CD4-positive, alpha-beta memory T cell (primary cell): ENCODE data around the gene SERPINB1. TPM values are rescaled to one million over a fixed set of nuclear protein-coding genes. Genes with fewer than 3 reads are reported as not detected.
A peak's percentile ranks its signal among the peaks of the same experiment; 100 is the strongest.

Experiments
- CTCF ChIA-PET: fragments of 350-600 bp; sonication (Branson Sonifier 250); formaldehyde crosslinking; loops from one replicate; lab custom pipeline; 2021; ENCODE audit warnings: inconsistent platforms; ENCODE audit not compliant: partially characterized antibody; lab: Charles Lee
- POLR2A ChIA-PET: fragments of 350-600 bp; sonication (Branson Sonifier 250); formaldehyde crosslinking; loops from one replicate; lab custom pipeline; 2021; ENCODE audit not compliant: partially characterized antibody; lab: Charles Lee
- DNase-seq, 5 donors: peaks; one replicate each; pipeline versions ENCODE4 v3.0.0 to v3.0.0-alpha.2; 2020 to 2022; ENCODE audit warnings: mixed read lengths in 1 of 5
- H3K27ac ChIP-seq: one replicate; pipeline ENCODE4 v1.7.0; 2013; ENCODE audit warnings: low read depth, low read length
- H3K27me3 ChIP-seq: 2 replicates; pipeline ENCODE4 v1.7.0; 2013; ENCODE audit warnings: mild to moderate bottlenecking, low read length, moderate library complexity; ENCODE audit not compliant: insufficient read depth
- H3K36me3 ChIP-seq: 2 replicates; pipeline ENCODE4 v1.7.0; 2013; ENCODE audit warnings: mild to moderate bottlenecking, low read length, moderate library complexity; ENCODE audit not compliant: insufficient read depth
- H3K4me1 ChIP-seq: 2 replicates; pipeline ENCODE4 v1.7.0; 2013; ENCODE audit warnings: mild to moderate bottlenecking, low read length, moderate library complexity; ENCODE audit not compliant: insufficient read depth
- H3K4me3 ChIP-seq, 2 donors: one replicate each; pipeline ENCODE4 v1.7.0; 2013; ENCODE audit warnings: low read length in 2 of 2, mild to moderate bottlenecking in 1 of 2
- H3K9me3 ChIP-seq, 2 donors: one replicate each; pipeline ENCODE4 v1.7.0; 2013; ENCODE audit warnings: low read length in 2 of 2, control low read depth in 1 of 2; ENCODE audit not compliant: control insufficient read depth in 1 of 2
- H3K27ac Mint-ChIP-seq, 7 donors: one replicate each; pipeline ENCODE4 v1.8.0; 2020 to 2021; ENCODE audit warnings: mixed read lengths in 7 of 7, mild to moderate bottlenecking in 6 of 7, inconsistent platforms in 3 of 7, moderate library complexity in 3 of 7
- H3K27me3 Mint-ChIP-seq, 2 donors: one replicate each; pipeline ENCODE4 v1.8.0; 2020 to 2021; ENCODE audit warnings: mixed read lengths in 2 of 2
- H3K36me3 Mint-ChIP-seq, 2 donors: one replicate each; pipeline ENCODE4 v1.8.0; 2020 to 2021; ENCODE audit warnings: mixed read lengths in 2 of 2, inconsistent platforms in 1 of 2, mild to moderate bottlenecking in 1 of 2
- H3K4me1 Mint-ChIP-seq, 4 donors: one replicate each; pipeline ENCODE4 v1.8.0; 2020 to 2021; ENCODE audit warnings: mixed read lengths in 4 of 4, mild to moderate bottlenecking in 1 of 4
- H3K4me3 Mint-ChIP-seq, 8 donors: one replicate each; pipeline ENCODE4 v1.8.0; 2020 to 2021; ENCODE audit warnings: mixed read lengths in 8 of 8, mild to moderate bottlenecking in 7 of 8, moderate library complexity in 6 of 8, inconsistent platforms in 3 of 8
- H3K9me3 Mint-ChIP-seq, 8 donors: one replicate each; pipeline ENCODE4 v1.8.0; 2020 to 2021; ENCODE audit warnings: mixed read lengths in 8 of 8, mild to moderate bottlenecking in 5 of 8, inconsistent platforms in 3 of 8, moderate library complexity in 1 of 8
- intact Hi-C: fragments of 100-400 bp; cut with micrococcal nuclease; formaldehyde crosslinking; loops from one replicate; pipeline ENCODE4 v1.15.1; 2023
- polyA plus RNA-seq, 2 donors: library from polyadenylated mRNA; unstranded; fragments of 300-500 nt; fragmentation: Illumina TruSeq; gene quantifications; one replicate each; pipeline ENCODE4 v1.2.3, GENCODE V29; 2021
- total RNA-seq, 2 experiments: library from RNA; stranded (reverse); gene quantifications; one replicate each; pipeline ENCODE4 v1.2.3, GENCODE V29; 2021

SERPINB1 gene
- 10 to 100 TPM; 56.7 to 58.0 TPM for total RNA-seq
- polyA plus RNA-seq: 100 to 1,000 TPM; 126 to 159 TPM

- peak within 1 kb of the TSS; percentile 89 to 96 (median 93) for H3K4me3 Mint-ChIP-seq
- H3K4me1 Mint-ChIP-seq: peaks cover 39 to 63% (median 51%) of the 10 kb centered on the region in 4 donors
- CTCF ChIA-PET: interaction anchor here (0.8 to 11.3 kb wide), 24 partner anchors 9 to 156 kb away, joined by 3 to 223 read pairs (median 5); partner anchors contain the start of genes MYLK4, SERPINB9 and WRNIP1
- Histone ChIP-seq H3K4me3 (peak within 1 kb of the TSS; percentile 49 to 58), H3K9me3 (no peaks in the 10 kb centered on the region), H3K27ac (peak within 1 kb of the TSS; percentile 73), H3K27me3 (no peaks in the 10 kb centered on the region), H3K4me1 (peaks cover 46% of the 10 kb centered on the region), H3K36me3 (peaks cover 16% of the 10 kb centered on the region)
- H3K36me3 Mint-ChIP-seq: peaks cover 16 to 35% of the 10 kb centered on the region in 2 donors
- no peaks in the 10 kb centered on the region for H3K27me3 Mint-ChIP-seq
- intact Hi-C loops: loop anchor here (1.0 kb wide), 1 partner anchor 76 kb away; the partner anchor contains the start of gene WRNIP1
- peak within 1 kb of the TSS; percentile 93 to 98 (median 95) for H3K27ac Mint-ChIP-seq
- peak; percentile 64 to 73 (median 68) for DNase-seq
- no peaks in the 10 kb centered on the region for H3K9me3 Mint-ChIP-seq
- POLR2A ChIA-PET: interaction anchor here (0.5 to 4.9 kb wide), 32 partner anchors 9 to 1177 kb away, joined by 3 to 75 read pairs (median 6); partner anchors contain the start of genes NQO2, RIPK1, SERPINB6 and SERPINB9
These were observed at the start of gene SERPINB1 for GRCh38 chr6:2841264-2842138. TSS of gene SERPINB1 (minus strand) at chr6:2841863. CDS start at chr6:2840586, 1,277 bp downstream.

GRCh38 chr6:2890976-2891767 is 49.5 kb upstream of the SERPINB1 start:
- Histone ChIP-seq H3K4me1 (peaks cover 56% of the 10 kb centered on the region), H3K9me3 (no peaks in the 10 kb centered on the region), H3K27me3 (no peaks in the 10 kb centered on the region), H3K27ac (peak overlapping the region; percentile 49), H3K4me3 (peak overlapping the region in 1 of 2 donors; percentile 28), H3K36me3 (peaks cover 54% of the 10 kb centered on the region)
- Mint-ChIP-seq H3K36me3 (peaks cover 75 to 78% of the 10 kb centered on the region in 2 donors), H3K4me1 (peaks cover 42 to 76% (median 61%) of the 10 kb centered on the region in 4 donors), H3K27ac (peak overlapping the region; percentile 91 to 96 (median 95)), H3K27me3 (no peaks in the 10 kb centered on the region), H3K4me3 (peak overlapping the region; percentile 77 to 88 (median 81)), H3K9me3 (peaks cover 0 to 2% (median 0%) of the 10 kb centered on the region in 8 donors)
- ChIA-PET CTCF (interaction anchor here (0.7 to 11.0 kb wide), 15 partner anchors 10 to 372 kb away, joined by 3 to 135 read pairs (median 6); no protein-coding TSS in a partner anchor), POLR2A (interaction anchor here (0.5 to 4.6 kb wide), 11 partner anchors 9 to 149 kb away, joined by 3 to 31 read pairs (median 9); partner anchors contain the start of genes SERPINB1 and SERPINB9)
- intact Hi-C loops: loop anchor here (1.0 kb wide), 3 partner anchors 8 to 45 kb away; no protein-coding TSS in a partner anchor
- no peak for DNase-seq

GRCh38 chr6:2885967-2886735 is 44.5 kb upstream of the SERPINB1 start:
- Mint-ChIP-seq H3K27me3 (no peaks in the 10 kb centered on the region), H3K27ac (peak overlapping the region; percentile 73 to 89 (median 83)), H3K4me1 (peaks cover 45 to 78% (median 63%) of the 10 kb centered on the region in 4 donors), H3K4me3 (peak overlapping the region in 1 of 8 donors; percentile 40), H3K9me3 (peaks cover 0 to 2% (median 0%) of the 10 kb centered on the region in 8 donors), H3K36me3 (peaks cover 49 to 51% of the 10 kb centered on the region in 2 donors)
- POLR2A ChIA-PET: interaction anchor here (0.6 to 1.0 kb wide), 3 partner anchors 8 to 40 kb away, joined by 3 read pairs; partner anchors contain the start of gene SERPINB9
- H3K4me3 ChIP-seq: no peak overlapping the region
- H3K9me3 ChIP-seq: no peaks in the 10 kb centered on the region
- no peak overlapping the region for H3K27ac ChIP-seq
- peaks cover 15% of the 10 kb centered on the region for H3K36me3 ChIP-seq
- H3K27me3 ChIP-seq: no peaks in the 10 kb centered on the region
- peaks cover 35% of the 10 kb centered on the region for H3K4me1 ChIP-seq
- CTCF ChIA-PET: no interaction called here
- intact Hi-C loops: no loop called here
- peak in 1 of 5 donors; percentile 20 for DNase-seq

- H3K4me1 ChIP-seq: peaks cover 34% of the 10 kb centered on the region
- Mint-ChIP-seq H3K4me3 (no peak overlapping the region), H3K27ac (peak overlapping the region in 5 of 7 donors; percentile 9 to 73 (median 26)), H3K9me3 (peaks cover 0 to 2% (median 0%) of the 10 kb centered on the region in 8 donors), H3K36me3 (peaks cover 36 to 38% of the 10 kb centered on the region in 2 donors), H3K4me1 (peaks cover 50 to 78% (median 63%) of the 10 kb centered on the region in 4 donors), H3K27me3 (no peaks in the 10 kb centered on the region)
- POLR2A ChIA-PET: interaction anchor here (1.0 to 1.2 kb wide), 3 partner anchors 8 to 27 kb away, joined by 3 read pairs; no protein-coding TSS in a partner anchor
- no peak for DNase-seq
- CTCF ChIA-PET: interaction anchor here (2.2 kb wide), 1 partner anchor 38 kb away, joined by 10 read pairs; no protein-coding TSS in a partner anchor
- H3K27ac ChIP-seq: no peak overlapping the region
- no peaks in the 10 kb centered on the region for H3K27me3 ChIP-seq
- intact Hi-C loops: no loop called here
- H3K4me3 ChIP-seq: no peak overlapping the region
- H3K9me3 ChIP-seq: no peaks in the 10 kb centered on the region
- peaks cover 2% of the 10 kb centered on the region for H3K36me3 ChIP-seq
These were observed 43.1 kb upstream of the SERPINB1 start for GRCh38 chr6:2884804-2885203.

- no peak overlapping the region for H3K4me3 ChIP-seq
- H3K9me3 Mint-ChIP-seq: peaks cover 0 to 2% (median 0%) of the 10 kb centered on the region in 8 donors
- POLR2A ChIA-PET: interaction anchor here (0.6 to 1.2 kb wide), 2 partner anchors 10 to 21 kb away, joined by 3 read pairs; no protein-coding TSS in a partner anchor
- H3K27me3 Mint-ChIP-seq: no peaks in the 10 kb centered on the region
- H3K27ac ChIP-seq: no peak overlapping the region
- H3K36me3 ChIP-seq: no peaks in the 10 kb centered on the region
- no peaks in the 10 kb centered on the region for H3K9me3 ChIP-seq
- H3K4me3 Mint-ChIP-seq: peak overlapping the region in 1 of 8 donors; percentile 12
- no peaks in the 10 kb centered on the region for H3K27me3 ChIP-seq
- intact Hi-C loops: no loop called here
- H3K36me3 Mint-ChIP-seq: peaks cover 28 to 29% of the 10 kb centered on the region in 2 donors
- peaks cover 56 to 82% (median 69%) of the 10 kb centered on the region in 4 donors for H3K4me1 Mint-ChIP-seq
- H3K4me1 ChIP-seq: peaks cover 44% of the 10 kb centered on the region
- CTCF ChIA-PET: interaction anchor here (1.1 to 2.2 kb wide), 2 partner anchors 37 to 48 kb away, joined by 3 to 10 read pairs; no protein-coding TSS in a partner anchor
- H3K27ac Mint-ChIP-seq: peak overlapping the region in 6 of 7 donors; percentile 4 to 87 (median 72)
- no peak for DNase-seq
These were observed 42.0 kb upstream of the SERPINB1 start for GRCh38 chr6:2883673-2884072.
